ENCODE results near the gene TGFBR3.

Gene TGFBR3

DNA sequence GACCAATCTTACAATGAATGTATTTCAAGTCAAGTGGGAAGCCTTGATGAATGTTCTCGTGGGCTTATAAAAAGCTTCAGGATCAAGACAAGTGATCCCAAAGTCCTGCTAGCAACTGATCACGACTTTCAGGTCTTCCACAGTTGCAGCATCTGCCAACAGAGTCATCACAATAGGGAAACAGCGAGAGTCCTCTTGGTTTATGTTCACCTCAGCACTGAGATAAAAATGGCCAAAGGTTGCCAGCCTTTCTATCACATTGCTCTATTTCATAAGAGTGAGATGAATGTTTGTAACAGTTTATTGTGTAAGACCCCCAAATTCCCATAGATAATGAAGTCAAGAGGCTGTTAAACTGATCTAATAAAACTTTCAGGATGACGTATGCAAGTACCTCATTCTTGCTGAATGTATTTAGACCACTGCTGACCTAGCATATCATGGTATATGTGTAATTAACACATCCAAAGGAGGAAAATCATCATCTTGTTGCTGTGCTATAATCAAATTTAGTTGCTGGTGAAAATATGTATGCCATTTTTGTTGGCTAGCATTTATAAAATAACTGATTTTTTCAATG, 150.6 kb downstream of the TGFBR3 start:
- H3K27me3 ChIP-seq (replicated peaks; ENCODE audit: control insufficient read depth, insufficient read depth, low read length), result no peaks in the 10 kb centered on the region
- peaks cover 62% of the 10 kb centered on the region for H3K4me1 ChIP-seq (ENCODE audit: control insufficient read depth, insufficient read depth, low read length)
- no peaks in the 10 kb centered on the region for H3K9me3 ChIP-seq (ENCODE audit: control insufficient read depth, low read length)
- H3K9ac ChIP-seq (ENCODE audit: low read length), result peak overlapping the region; percentile 6
- H3K36me3 ChIP-seq (ENCODE audit: control insufficient read depth, insufficient read depth, low read length, severe bottlenecking), result peaks cover 46% of the 10 kb centered on the region
- H3K4me3 ChIP-seq (ENCODE audit: low read length), result no peak overlapping the region
- DNase-seq (ENCODE audit: low read depth), result no peak

DNA sequence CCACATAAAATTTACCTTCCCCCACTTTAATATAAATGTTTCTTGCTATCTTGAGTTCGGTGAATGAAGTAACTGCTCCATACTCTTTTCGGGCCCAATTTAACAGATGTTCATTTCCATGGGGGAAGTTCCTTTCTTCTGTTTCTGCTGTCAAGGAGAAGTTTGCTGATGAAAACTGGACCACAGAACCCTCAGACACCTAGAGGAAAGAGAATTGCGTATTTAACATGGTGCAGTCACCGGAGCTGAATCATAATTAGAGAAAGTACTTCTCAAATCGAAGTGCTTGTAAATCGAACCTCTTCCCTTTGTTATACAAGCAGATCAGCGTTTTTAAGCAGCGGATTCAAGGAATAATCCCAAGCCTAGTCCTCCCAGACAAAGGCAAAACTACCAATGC, 151.2 kb downstream of the TGFBR3 start:
- H3K4me1 ChIP-seq (ENCODE audit: control insufficient read depth, insufficient read depth, low read length), result peaks cover 64% of the 10 kb centered on the region
- peaks cover 51% of the 10 kb centered on the region for H3K36me3 ChIP-seq (ENCODE audit: control insufficient read depth, insufficient read depth, low read length, severe bottlenecking)
- no peak overlapping the region for H3K4me3 ChIP-seq (ENCODE audit: low read length)
- H3K9ac ChIP-seq (ENCODE audit: low read length), result no peak overlapping the region
- H3K9me3 ChIP-seq (ENCODE audit: control insufficient read depth, low read length), result no peaks in the 10 kb centered on the region
- no peaks in the 10 kb centered on the region for H3K27me3 ChIP-seq (replicated peaks; ENCODE audit: control insufficient read depth, insufficient read depth, low read length)
- no peak for DNase-seq (ENCODE audit: low read depth)

DNA sequence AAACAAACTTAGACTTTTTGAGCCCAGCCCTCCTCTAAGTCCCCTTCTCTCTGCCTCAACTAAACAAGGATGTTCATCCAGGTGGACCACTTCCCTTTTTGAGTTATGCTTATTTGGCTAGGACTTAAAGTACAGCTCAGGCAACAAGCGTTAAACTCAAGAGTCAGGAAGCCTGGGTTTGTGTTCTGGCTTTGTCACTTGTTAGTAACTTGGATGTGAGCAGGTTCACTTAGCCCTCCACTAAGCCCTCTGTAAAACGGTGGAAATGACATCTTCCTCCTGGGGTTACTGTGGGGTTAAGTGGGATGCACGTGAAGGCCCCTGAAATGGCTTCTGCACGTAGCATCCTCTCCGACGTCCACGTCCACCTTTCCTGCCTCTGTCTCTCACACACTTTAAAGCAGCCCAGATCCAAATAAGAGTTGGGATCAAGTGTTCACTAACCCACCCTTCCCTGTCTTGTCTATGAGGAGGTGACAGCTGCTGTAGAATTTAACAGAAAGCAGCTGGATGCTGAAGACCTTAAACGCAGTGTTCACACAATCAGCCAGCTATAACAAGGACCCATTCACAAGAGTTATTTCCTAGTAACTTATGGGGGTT, 152.7 kb downstream of the TGFBR3 start:
- no peak overlapping the region for H3K4me3 ChIP-seq (ENCODE audit: low read length)
- H3K36me3 ChIP-seq (ENCODE audit: control insufficient read depth, insufficient read depth, low read length, severe bottlenecking), result peaks cover 54% of the 10 kb centered on the region
- no peak for DNase-seq (ENCODE audit: low read depth)
- H3K9me3 ChIP-seq (ENCODE audit: control insufficient read depth, low read length), result no peaks in the 10 kb centered on the region
- H3K4me1 ChIP-seq (ENCODE audit: control insufficient read depth, insufficient read depth, low read length), result peaks cover 64% of the 10 kb centered on the region
- H3K9ac ChIP-seq (ENCODE audit: low read length), result no peak overlapping the region
- H3K27me3 ChIP-seq (replicated peaks; ENCODE audit: control insufficient read depth, insufficient read depth, low read length), result no peaks in the 10 kb centered on the region

DNA sequence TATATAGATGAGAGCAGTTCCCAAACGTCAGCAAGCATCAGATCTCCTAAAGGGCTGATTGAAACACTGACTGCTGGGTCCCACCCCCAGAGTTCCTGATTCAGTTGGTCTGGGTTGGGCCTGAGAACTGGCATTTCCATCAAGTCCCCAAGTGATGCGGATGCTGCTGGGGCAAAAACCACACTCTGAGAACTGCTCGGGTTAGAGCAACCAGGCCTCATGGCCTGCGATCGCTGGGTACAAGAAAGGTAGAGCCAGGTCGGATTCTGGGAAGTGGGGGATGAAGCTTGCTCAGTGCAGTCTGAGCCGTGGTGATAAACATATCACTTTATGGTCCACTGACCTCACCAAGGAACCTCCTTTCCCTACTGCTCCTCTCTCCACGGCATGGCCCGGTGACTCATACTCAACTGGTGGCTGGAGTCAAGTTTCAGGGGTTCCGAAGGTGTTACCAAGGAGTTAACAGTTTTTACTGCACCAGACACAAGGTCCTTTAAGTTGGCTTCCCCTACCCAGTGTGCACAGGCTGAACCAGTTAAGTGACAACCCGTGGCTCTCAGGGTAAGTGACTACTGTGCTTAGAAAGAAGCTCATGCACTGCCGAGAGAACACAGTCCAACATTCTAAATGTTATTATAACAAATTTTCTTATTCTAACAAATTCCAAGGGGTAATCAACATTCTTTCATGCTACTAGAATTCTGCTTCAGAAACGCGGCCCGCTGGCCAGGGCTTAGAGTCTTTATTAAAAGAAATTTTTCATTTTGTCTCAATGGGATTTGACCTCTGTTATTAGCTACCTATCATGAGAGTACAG, 153.5 kb downstream of the TGFBR3 start:
- no peaks in the 10 kb centered on the region for H3K27me3 ChIP-seq (replicated peaks; ENCODE audit: control insufficient read depth, insufficient read depth, low read length)
- no peaks in the 10 kb centered on the region for H3K9me3 ChIP-seq (ENCODE audit: control insufficient read depth, low read length)
- H3K4me1 ChIP-seq (ENCODE audit: control insufficient read depth, insufficient read depth, low read length), result peaks cover 65% of the 10 kb centered on the region
- peaks cover 54% of the 10 kb centered on the region for H3K36me3 ChIP-seq (ENCODE audit: control insufficient read depth, insufficient read depth, low read length, severe bottlenecking)
- H3K4me3 ChIP-seq (ENCODE audit: low read length), result no peak overlapping the region
- DNase-seq (ENCODE audit: low read depth), result peak; percentile 85
- peak overlapping the region; percentile 18 for H3K9ac ChIP-seq (ENCODE audit: low read length)

DNA sequence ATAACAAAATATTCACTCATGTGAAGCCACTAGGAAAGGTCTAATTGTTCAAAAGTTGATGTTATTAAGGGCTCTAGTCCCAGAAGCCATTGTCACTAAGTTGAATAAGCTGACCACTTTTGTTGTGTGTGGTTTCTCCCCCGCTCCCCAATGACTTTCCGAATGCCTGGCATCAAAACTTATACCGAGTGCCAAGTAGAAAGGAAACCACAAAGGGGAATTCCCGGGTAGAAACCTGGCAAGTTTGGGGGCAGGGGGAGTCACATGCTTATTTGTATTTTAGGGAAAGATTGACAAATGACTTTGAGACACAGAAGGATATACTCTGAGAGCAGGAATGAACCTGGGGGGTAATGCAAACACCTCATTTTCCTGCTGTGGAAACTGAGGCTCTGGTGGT, 154.1 kb downstream of the TGFBR3 start:
- peak overlapping the region; percentile 18 for H3K9ac ChIP-seq (ENCODE audit: low read length)
- no peaks in the 10 kb centered on the region for H3K9me3 ChIP-seq (ENCODE audit: control insufficient read depth, low read length)
- H3K36me3 ChIP-seq (ENCODE audit: control insufficient read depth, insufficient read depth, low read length, severe bottlenecking), result peaks cover 56% of the 10 kb centered on the region
- H3K4me3 ChIP-seq (ENCODE audit: low read length), result no peak overlapping the region
- no peaks in the 10 kb centered on the region for H3K27me3 ChIP-seq (replicated peaks; ENCODE audit: control insufficient read depth, insufficient read depth, low read length)
- peaks cover 65% of the 10 kb centered on the region for H3K4me1 ChIP-seq (ENCODE audit: control insufficient read depth, insufficient read depth, low read length)
- DNase-seq (ENCODE audit: low read depth), result peak; percentile 73

DNA sequence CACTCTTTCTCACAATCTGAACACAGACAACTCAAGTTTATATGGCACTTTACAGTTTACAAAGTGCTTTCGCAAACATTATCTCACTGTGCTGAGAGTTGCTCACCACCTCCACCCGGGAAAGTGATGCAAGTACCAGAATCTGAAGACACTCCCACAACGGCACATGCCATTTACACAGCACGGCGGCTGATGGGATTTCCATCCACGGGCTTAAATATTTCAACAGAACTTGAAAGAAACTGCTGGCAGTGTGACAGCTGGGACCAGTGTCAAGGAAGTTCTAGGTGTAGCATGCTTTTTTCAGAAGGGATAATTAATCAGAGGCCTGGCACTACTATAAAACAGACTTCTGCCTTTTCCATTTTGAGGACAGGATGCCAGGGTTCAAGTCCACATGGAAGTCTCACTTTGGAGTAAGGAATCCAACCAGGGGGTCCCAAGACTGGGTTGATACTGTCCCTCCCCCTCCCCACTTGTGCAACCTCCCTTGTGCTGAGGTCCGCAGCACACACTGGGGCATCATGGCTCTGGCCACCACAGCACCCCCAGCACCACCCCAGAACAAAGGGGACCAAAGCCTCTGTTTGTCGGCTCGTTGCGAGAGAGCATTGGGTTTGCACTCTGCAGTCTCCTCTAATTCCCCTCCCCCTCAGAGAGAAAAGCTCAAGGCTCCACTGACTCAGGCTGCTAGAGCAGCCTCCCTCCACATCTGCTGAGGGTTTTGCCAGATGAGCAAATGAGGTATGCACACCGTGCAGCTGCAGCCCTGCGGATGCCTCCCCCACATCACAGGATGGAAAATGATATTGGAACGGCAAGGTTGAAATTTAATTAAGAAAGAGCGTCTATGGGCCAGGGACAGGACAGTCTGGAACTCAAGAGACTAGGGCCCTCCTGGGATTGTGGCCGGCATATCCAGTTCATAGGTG, 154.9 kb downstream of the TGFBR3 start:
- Histone ChIP-seq H3K36me3 (ENCODE audit: control insufficient read depth, insufficient read depth, low read length, severe bottlenecking) (peaks cover 61% of the 10 kb centered on the region), H3K4me3 (ENCODE audit: low read length) (peak overlapping the region; percentile 7), H3K27me3 (replicated peaks; ENCODE audit: control insufficient read depth, insufficient read depth, low read length) (no peaks in the 10 kb centered on the region), H3K9me3 (ENCODE audit: control insufficient read depth, low read length) (no peaks in the 10 kb centered on the region), H3K4me1 (ENCODE audit: control insufficient read depth, insufficient read depth, low read length) (peaks cover 65% of the 10 kb centered on the region), H3K9ac (ENCODE audit: low read length) (no peak overlapping the region)
- DNase-seq (ENCODE audit: low read depth), result peak; percentile 66

DNA sequence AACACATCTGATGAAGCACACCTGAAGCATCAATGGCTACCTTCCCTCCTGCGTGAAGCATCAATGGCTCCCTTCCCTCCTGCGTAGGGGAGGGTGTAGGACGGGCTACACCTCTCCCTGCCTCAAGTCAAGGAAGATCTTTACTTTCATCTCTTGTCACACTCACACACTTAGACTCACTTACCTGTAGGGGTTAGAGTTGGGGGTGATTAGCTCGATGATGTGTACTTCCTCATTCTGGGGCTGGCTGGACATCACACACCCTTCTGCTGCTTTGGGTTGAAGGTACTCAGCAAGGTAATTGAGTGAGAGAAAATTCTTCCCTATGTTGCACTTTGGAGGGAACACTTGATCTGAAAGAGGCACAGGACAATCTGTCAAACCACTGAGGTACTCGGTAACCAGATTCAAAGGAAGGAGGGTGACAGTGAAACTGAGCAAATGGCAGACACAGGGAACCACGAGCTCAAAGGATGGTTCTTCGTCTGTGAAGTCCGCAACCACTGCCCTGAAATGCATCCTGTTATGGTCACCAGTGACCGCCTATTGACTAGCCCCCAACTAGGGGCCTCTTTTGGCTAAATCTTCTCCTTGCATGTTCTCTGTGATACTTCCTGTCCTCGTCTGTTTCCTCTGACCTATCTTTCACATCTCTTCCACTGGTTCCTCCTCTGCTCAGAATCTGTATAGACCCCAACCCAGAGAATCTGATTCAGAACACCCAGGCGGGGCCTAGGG, 156.2 kb downstream of the TGFBR3 start:
- no peaks in the 10 kb centered on the region for H3K9me3 ChIP-seq (ENCODE audit: control insufficient read depth, low read length)
- H3K4me3 ChIP-seq (ENCODE audit: low read length), result no peak overlapping the region
- no peaks in the 10 kb centered on the region for H3K27me3 ChIP-seq (replicated peaks; ENCODE audit: control insufficient read depth, insufficient read depth, low read length)
- peaks cover 64% of the 10 kb centered on the region for H3K4me1 ChIP-seq (ENCODE audit: control insufficient read depth, insufficient read depth, low read length)
- peaks cover 65% of the 10 kb centered on the region for H3K36me3 ChIP-seq (ENCODE audit: control insufficient read depth, insufficient read depth, low read length, severe bottlenecking)
- no peak overlapping the region for H3K9ac ChIP-seq (ENCODE audit: low read length)
- no peak for DNase-seq (ENCODE audit: low read depth)

DNA sequence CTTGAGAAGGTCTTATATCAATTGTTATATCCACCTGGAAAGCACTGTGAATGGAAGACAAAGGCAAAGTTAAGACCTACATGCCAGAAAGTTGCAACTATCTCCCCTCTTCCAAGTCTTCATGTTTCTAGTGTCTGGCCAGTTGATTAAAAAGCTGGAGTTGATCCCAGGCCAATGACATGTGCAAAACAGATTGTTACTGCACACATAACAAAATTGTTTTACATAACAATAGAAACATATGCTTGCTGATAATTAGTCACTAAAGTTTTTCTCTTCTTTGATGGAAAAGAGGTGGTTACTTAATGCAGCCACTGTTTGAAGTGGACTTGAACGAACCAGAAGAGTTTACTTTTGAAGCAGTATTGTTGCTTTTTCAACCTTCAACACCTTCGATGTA, 158.2 kb downstream of the TGFBR3 start:
- H3K9me3 ChIP-seq (ENCODE audit: control insufficient read depth, low read length), result no peaks in the 10 kb centered on the region
- peaks cover 59% of the 10 kb centered on the region for H3K36me3 ChIP-seq (ENCODE audit: control insufficient read depth, insufficient read depth, low read length, severe bottlenecking)
- H3K9ac ChIP-seq (ENCODE audit: low read length), result no peak overlapping the region
- H3K4me1 ChIP-seq (ENCODE audit: control insufficient read depth, insufficient read depth, low read length), result peaks cover 56% of the 10 kb centered on the region
- DNase-seq (ENCODE audit: low read depth), result peak; percentile 31
- H3K27me3 ChIP-seq (replicated peaks; ENCODE audit: control insufficient read depth, insufficient read depth, low read length), result no peaks in the 10 kb centered on the region
- H3K4me3 ChIP-seq (ENCODE audit: low read length), result no peak overlapping the region

DNA sequence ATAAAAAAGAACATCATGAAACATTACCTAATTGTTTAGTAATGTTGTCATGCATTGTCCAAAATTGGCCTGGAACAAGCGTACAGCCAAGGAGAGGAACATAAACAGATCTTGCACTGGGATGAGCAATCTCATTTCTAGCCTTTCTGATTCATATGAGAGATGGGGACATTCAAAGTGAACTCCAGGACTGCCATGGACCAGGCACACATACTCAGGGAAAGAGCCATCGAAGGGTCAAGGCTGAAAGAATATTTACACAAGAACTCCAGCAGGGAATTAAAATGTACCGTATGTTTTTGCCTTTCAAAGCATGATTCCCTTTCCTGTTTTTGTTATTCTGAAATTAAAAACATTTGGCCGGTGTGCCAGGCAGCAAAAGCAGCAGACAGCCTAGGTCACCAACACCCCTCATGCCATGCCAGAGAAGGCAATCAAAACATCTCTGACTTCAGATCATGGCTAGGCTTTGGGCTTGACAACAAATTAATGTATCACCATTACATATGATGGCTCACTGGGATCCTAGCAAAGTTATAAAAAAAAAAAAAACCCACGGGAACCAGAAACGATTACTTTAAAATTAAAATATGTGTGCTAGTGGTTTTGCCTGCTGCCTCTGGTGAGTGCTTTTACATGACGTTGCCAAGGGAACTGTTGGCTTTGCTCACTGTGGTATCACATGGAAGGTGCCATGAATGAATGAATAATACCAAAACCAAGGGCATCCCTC, 159.8 kb downstream of the TGFBR3 start:
- Histone ChIP-seq H3K9me3 (ENCODE audit: control insufficient read depth, low read length) (no peaks in the 10 kb centered on the region), H3K9ac (ENCODE audit: low read length) (peak overlapping the region; percentile 48), H3K36me3 (ENCODE audit: control insufficient read depth, insufficient read depth, low read length, severe bottlenecking) (peaks cover 75% of the 10 kb centered on the region), H3K4me1 (ENCODE audit: control insufficient read depth, insufficient read depth, low read length) (peaks cover 40% of the 10 kb centered on the region), H3K27me3 (replicated peaks; ENCODE audit: control insufficient read depth, insufficient read depth, low read length) (no peaks in the 10 kb centered on the region), H3K4me3 (ENCODE audit: low read length) (peak overlapping the region; percentile 47)
- peak; percentile 93 for DNase-seq (ENCODE audit: low read depth)

DNA sequence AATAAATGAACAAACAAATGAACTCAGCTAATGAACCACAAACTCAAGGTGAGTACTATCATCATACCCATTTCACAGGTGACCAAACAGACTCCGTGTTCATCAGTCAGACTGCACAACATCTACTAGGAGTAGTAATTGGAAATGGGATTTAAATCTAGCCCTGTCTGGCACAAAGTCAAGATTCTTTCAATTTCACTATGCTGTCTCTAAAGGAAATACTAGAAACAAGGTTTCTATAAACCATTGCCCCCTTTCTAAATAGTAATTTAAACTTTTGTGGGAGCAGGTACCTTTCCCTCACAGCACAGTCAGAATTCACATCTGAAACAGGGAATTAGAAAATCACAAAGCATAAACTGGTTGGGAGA, 160.3 kb downstream of the TGFBR3 start:
- peaks cover 80% of the 10 kb centered on the region for H3K36me3 ChIP-seq (ENCODE audit: control insufficient read depth, insufficient read depth, low read length, severe bottlenecking)
- no peaks in the 10 kb centered on the region for H3K27me3 ChIP-seq (replicated peaks; ENCODE audit: control insufficient read depth, insufficient read depth, low read length)
- peaks cover 35% of the 10 kb centered on the region for H3K4me1 ChIP-seq (ENCODE audit: control insufficient read depth, insufficient read depth, low read length)
- H3K9ac ChIP-seq (ENCODE audit: low read length), result peak overlapping the region; percentile 39
- H3K4me3 ChIP-seq (ENCODE audit: low read length), result no peak overlapping the region
- DNase-seq (ENCODE audit: low read depth), result no peak
- no peaks in the 10 kb centered on the region for H3K9me3 ChIP-seq (ENCODE audit: control insufficient read depth, low read length)
